ENCODE results near the gene STARD13. TPM values are rescaled to one million over a fixed set of nuclear protein-coding genes. Genes with fewer than 3 reads are reported as not detected.
"Not testable (repeated sequence)": the region's sequence is repeated elsewhere in the genome, so short reads cannot be mapped to it uniquely, and the experiment has no call there.

STARD13 gene
- total RNA-seq, 1 donor from 2014 or later, result 1.8 TPM

GRCh38 chr13:33180122-33180804, 105.3 kb downstream of the STARD13 start:
- intact Hi-C loops (cut with micrococcal nuclease), result no loop called here

- intact Hi-C loops (cut with micrococcal nuclease), result no loop called here
Observed at GRCh38 chr13:33179463-33179862, 106.1 kb downstream of the STARD13 start.

- intact Hi-C loops (cut with micrococcal nuclease), result no loop called here
Observed at GRCh38 chr13:33178209-33178840, 107.2 kb downstream of the STARD13 start.

- intact Hi-C loops (cut with micrococcal nuclease), result not testable (repeated sequence)
Observed at GRCh38 chr13:33177340-33178208, 108.0 kb downstream of the STARD13 start.

GRCh38 chr13:33176526-33176925, 109.0 kb downstream of the STARD13 start:
- intact Hi-C loops (cut with micrococcal nuclease), result no loop called here

GRCh38 chr13:33175991-33176390, 109.6 kb downstream of the STARD13 start:
- intact Hi-C loops (cut with micrococcal nuclease), result no loop called here

GRCh38 chr13:33174931-33175330, 110.6 kb downstream of the STARD13 start:
- intact Hi-C loops (cut with micrococcal nuclease), result no loop called here

- intact Hi-C loops (cut with micrococcal nuclease), result no loop called here
Observed at GRCh38 chr13:33174491-33174890, 111.1 kb downstream of the STARD13 start.

GRCh38 chr13:33172911-33173310, 112.6 kb downstream of the STARD13 start:
- intact Hi-C loops (cut with micrococcal nuclease), result no loop called here

- intact Hi-C loops (cut with micrococcal nuclease), result no loop called here
Observed at GRCh38 chr13:33172400-33172799, 113.2 kb downstream of the STARD13 start.

GRCh38 chr13:33169273-33169980, 116.1 kb downstream of the STARD13 start:
- intact Hi-C loops (cut with micrococcal nuclease), result no loop called here

- intact Hi-C loops (cut with micrococcal nuclease), result no loop called here
Observed at GRCh38 chr13:33168321-33168960, 117.1 kb downstream of the STARD13 start.

- intact Hi-C loops (cut with micrococcal nuclease), result no loop called here
Observed at GRCh38 chr13:33167491-33167890, 118.1 kb downstream of the STARD13 start.

GRCh38 chr13:33165787-33166186, 119.8 kb downstream of the STARD13 start:
- intact Hi-C loops (cut with micrococcal nuclease), result no loop called here

- intact Hi-C loops (cut with micrococcal nuclease), result no loop called here
Observed at GRCh38 chr13:33164331-33164730, 121.2 kb downstream of the STARD13 start.

GRCh38 chr13:33162725-33163124, 122.8 kb downstream of the STARD13 start:
- intact Hi-C loops (cut with micrococcal nuclease), result not testable (repeated sequence)

GRCh38 chr13:33158816-33159215, 126.7 kb downstream of the STARD13 start:
- intact Hi-C loops (cut with micrococcal nuclease), result no loop called here

- intact Hi-C loops (cut with micrococcal nuclease), result no loop called here
Observed at GRCh38 chr13:33158271-33158670, 127.3 kb downstream of the STARD13 start.

GRCh38 chr13:33154911-33155310, 130.6 kb downstream of the STARD13 start:
- intact Hi-C loops (cut with micrococcal nuclease), result no loop called here

- intact Hi-C loops (cut with micrococcal nuclease), result no loop called here
Observed at GRCh38 chr13:33153421-33154404, 131.8 kb downstream of the STARD13 start.
